ENCODE results near the gene BOD1L1.
"Not testable (repeated sequence)": the region's sequence is repeated elsewhere in the genome, so short reads cannot be mapped to it uniquely, and the experiment has no call there.

The BOD1L1 gene

DNA sequence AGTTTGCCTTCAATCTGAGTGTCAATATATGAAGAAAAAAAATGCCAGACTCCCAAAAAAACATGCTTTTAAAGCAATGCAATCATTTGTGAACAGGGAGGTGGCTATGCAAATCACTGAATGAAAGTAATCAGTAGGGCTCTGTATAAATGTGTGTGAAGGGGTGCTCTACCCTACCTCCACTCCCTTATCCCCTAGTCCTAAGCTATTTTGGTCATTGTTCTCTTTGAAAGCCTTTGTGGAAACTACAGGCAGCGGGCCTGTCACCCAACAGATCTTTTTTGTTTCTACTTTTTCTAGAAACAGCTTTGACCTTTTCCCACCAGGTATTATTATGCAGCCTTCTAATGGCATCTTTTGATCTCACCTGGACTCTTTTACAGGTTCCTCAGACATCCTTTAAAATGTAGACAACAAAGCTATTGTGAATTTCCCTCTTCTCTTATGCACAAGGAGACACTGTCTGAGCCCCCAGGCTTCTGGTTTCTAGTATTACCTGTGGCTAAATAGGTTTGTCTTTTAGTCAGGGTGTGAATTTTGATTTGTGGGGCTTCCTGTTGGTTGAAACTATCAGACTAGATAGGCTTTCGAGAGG, 9.2 kb downstream of the BOD1L1 start:
- DNase-seq: no peak

DNA sequence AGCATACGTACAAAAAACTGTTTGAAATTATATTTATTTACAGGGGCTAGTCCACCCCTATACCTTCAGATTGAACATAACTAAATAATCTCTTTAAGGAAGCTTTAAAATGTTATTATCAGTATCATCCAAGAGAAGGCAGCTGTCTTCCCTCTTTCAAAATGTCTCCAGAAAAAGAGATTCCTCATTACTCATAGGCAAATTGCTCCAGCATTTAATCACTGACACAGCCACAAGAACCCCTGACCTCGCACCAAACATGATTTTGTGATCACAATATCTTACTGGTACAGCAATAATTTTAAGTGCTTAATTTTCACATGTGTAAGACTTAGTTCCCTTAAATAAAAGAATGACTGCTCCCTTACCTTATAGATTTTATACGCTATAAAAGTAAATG, 9.7 kb downstream of the BOD1L1 start:
- DNase-seq: no peak

DNA sequence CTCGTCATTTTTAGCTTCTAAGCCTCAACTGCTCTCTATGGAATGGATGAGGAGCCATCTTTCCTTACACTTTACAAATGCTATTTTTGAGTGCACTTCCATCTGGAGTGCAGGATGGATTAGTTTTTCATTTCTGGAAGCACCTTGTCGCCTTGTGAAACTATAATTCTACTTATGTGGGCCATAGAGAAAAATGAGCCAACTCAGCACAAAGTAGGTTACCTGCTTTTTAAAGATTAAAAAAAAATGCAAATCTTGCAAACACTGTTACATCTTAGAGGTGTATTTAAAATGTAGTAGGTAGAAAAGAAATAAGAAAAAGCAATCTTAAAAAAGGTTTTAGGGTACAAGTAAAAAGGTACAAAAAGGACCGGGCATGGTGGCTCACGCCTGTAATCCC, 10.9 kb downstream of the BOD1L1 start:
- DNase-seq: no peak

DNA sequence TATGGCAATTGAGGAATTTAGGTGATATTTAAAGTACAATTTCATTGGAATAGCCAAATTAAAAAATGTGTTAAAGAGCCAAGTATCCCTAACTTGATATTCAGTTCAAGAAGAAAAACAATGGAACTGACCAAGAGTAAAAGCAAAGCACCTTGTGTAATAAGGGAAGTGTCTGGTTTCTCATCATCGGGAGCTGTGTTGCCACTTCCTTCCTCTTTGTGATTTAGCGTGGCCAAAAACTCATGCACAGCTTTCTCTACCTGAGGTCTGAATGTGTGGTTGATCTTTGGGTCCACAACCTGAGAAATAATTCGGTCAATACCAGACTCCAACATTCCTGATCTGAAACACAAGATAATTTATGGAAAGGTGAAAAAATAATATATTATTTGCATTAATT, 12.4 kb downstream of the BOD1L1 start:
- no peak for DNase-seq

DNA sequence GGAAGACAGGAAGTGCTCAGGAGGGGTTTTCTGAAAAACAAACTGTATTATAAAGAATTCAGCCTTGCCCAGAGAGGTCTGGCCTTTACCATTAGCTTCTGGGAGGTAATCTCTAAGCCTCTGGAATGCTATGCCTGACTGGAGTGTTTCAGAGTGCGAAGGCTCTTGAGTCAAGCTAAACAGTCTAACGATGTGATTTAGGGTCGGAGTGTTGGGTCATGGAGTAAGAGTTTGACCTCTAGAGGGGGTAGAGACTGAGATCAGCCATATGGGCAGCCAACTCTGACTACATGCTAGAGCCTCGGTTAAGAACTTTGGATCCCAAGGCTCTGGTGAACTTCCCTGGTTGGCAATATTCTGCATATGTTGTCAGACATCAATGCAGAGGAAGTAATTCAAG, 15.0 kb downstream of the BOD1L1 start:
- DNase-seq: no peak

DNA sequence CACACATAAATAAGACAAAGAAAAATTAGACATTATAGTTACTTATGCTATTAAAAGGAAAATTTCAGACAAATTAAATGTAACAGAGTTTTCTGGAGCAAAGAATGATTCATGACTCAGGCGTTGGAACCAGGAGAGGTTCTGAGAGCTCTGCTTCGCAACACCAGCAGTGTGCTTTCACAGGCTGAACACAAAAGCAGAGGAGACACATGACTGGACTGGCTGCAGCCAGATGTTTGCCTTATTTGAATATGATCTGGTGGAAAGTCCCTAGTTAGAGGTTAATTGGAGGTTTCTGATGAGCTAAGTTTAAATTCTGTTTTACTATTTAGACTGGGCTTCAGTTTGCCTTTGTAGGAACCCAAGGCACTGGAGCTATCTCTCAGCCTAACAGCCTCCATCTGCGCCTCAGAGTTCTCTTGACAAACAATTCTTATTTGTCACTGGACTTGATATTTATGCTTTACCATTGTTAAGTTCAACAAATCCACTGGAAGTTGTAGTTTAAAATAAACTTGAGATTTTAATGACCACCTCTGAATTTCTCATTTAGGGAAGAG, 16.2 kb downstream of the BOD1L1 start:
- DNase-seq: no peak

DNA sequence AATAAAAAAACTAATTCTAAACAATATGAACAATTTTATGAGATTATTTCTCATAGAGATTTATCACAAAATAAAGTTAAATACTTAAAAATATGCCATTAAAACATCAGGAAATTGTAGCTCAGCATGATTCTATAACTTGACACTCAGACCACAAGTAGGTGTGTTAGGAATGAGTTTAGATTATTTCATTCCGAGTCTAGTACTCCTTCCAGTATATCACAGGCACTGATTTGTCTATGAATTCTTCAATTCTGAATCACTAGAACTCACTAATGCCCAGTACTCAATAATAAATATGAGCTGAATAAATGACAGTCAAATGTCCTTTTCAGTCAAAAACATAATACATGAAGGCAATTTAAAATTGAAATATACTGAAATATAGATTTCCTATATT, 22.2 kb downstream of the BOD1L1 start:
- DNase-seq: no peak

DNA sequence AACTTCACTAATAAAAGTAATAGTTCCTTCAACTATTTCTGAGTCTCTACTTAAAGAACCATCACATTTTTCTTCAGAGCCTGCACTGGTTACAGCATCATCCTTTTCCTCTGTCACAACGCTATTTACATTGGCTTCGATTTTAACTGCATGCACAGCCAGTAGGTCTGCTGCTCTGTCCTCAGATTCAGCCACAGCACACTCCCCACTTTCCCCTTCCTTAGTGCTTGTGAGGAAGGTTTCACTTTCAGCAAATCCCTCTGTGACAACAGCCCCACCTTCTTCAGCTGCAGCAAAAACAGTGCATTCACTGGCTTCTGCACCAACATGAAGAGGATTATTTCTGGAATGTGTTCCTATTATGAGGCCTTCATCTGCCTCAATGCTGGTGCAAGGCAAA, 25.7 kb downstream of the BOD1L1 start:
- no peak for DNase-seq

DNA sequence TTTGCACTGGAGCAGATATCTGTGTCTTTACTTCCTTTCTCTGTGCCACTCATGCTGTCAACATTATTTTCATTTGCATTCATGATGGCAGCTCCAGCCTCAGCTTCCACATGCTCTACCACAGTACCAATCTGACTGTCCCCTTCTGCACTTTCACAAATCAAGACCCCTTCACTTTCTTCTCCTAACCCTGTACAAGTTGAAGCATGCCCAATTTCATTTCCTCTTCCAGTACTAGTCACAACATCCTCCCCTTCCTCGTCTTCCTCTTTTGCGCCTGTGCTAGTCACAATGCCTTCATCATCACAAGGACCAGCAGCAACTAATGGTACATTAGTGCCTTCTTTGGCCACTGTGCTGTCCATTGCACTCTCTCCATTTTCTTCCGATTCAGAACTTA, 26.5 kb downstream of the BOD1L1 start:
- no peak for DNase-seq

DNA sequence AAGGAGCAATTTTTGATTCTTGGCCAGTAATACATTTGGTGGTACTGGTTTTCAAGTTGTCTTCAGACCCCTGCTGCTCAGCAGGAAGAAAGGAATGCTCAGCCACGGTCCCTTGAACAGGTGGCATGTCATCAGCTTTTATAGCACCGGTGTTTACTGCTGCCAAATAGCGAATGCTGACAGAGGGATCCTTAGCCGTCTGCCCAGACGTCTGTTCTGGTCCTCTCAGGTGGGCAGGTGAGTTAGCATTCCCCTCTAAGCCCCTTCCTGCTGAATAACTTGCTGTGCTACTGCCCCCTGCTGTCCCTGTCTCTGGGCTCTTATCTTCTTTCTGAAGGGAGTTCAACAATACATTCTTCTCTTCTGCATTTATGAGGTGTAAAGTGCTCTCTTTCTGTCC, 28.4 kb downstream of the BOD1L1 start:
- no peak for DNase-seq

DNA sequence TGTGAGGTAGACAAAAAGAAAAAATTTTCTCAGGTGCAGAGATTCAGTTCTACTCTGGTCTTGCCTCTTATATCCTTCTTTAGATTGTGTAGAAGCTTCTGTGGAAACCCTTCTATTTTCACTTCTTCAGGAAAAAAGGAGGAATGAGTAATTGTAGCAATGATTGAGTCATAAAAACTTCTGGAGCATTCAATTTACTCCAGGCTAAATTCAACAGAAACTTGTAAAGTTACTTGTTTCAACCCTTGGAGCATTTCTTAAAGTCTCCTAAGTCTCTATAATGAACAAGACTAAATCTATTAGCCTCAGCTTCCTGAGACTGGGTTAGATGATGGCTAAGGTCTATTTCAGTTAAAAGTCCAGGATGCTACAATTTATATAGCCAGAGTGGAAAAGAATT, 29.9 kb downstream of the BOD1L1 start:
- DNase-seq: no peak

DNA sequence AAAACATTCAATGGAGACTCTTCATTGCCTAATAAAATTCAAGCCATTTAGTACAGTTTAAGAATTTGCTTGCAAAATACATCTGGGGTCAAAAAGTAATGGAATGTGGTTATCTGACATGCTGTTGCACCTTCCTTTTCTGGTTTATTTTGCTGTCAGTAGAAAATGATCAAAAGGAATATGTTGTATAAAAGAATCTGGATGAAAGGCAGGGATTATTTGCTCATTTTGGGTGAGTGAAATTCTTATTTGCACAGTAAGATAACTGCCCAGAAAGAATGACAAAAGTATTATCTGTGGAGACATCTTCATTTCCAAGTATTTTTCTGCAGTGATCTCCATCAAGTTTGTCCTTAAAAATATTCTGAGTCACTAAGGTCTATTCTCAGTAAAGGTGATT, 30.4 kb downstream of the BOD1L1 start:
- DNase-seq: no peak

DNA sequence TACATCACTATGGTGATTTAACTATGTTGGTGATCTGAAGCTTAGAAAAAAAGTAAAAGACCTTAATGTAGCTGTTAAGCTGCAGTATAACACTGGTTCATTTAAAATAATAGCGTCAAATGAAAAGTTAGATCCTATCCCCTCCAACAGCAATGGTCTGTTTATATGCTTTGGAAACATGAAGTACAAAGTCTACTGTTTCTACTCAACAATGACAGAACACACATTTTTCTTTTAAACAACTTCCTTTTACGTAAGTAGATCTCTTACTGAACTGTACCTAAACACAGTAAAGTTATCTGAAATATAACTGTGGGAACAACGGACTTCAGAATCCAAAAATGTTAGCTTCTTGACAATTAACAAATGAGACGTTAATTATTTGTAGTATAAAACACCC, 35.3 kb downstream of the BOD1L1 start:
- DNase-seq: no peak

DNA sequence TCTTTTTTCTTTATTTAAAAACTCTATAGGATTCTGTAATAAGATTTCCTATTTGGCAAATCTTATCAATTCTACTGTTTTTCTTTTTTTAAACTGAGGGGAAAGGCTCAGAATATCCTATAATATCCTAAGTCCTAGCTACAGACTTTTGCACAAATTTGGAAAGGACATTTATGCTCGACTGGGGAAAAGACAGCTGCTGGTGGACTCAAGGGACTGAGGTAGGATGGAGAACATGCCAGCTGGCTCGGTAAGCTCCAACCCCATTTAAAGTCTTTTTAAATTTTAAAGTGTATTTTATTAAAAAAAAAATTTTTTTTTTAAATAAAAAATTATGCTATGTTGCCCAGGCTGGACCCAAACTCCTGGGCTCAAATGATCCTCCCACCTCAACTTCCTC, 36.8 kb downstream of the BOD1L1 start:
- no peak for DNase-seq

DNA sequence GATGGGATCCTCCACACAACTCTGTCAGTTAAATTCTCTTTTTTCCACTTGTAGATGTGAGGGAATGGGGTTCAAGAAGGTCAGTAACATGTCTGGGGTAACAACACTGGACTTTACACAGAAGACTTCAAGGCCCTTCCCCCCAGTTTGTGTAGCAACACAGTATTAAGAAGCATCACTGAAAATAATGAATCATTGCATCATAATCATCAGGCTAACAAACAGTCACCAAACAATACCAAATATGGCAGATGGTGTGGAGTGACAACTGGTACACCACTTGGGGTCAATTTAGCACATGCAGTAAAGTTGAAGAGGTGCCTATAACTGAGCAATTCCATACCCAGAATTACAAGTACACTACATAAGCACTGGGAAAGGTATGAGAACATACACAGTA, 38.6 kb downstream of the BOD1L1 start:
- DNase-seq: no peak

DNA sequence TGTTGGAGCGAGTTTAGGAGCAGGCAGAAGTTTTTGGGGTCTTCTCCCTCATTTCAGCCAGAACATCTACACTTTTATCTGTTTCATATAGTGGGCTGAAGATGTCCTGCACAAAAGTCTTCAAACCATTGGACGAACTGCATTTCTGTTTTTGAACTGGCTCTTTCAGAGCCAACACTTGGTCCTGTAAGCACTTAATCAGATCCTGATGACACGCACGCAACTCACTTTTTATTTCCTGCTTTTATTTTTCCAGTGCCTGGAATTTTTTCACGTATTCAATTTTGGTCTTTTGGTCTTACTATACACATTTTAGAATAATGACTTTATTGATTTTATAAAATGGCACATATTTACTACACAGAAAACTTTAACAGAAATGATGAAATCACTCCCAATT, 43.0 kb downstream of the BOD1L1 start:
- DNase-seq: no peak

DNA sequence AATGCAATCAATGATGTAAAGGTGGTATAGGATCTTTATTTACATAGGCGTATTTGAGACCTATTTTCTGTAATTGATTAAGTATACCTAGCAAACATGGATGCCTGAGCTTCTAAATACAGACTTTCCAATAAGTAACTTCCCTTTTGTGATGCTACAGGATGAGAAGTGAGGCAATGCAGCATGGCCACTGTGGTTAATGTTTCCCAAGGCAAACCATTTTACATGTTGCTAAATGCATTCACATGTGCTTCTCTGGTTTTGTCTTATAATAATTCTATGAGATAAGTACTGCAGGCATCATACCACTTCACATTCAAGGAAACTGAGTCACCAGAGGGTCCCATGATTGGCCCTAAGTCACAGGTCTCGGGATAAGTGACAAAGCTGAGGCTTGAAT, 47.5 kb downstream of the BOD1L1 start:
- DNase-seq: no peak

DNA sequence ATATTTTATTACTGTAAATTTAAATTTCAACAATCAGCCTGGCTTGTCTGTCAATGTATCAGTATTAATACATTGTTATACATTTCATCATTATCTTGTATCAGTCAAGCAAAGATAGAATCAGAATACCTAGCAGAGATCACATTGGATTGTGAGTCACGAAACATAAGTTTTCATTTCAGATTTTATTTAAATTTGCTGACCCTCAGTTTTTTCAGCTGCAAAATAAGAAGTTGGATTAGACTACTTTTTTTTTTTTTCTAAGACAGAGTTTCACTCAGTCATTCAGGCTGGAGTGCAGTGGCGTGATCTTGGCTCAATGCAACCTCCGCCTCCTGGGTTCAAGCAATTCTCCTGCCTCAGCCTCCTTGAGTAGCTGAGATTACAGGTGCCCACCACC, 49.9 kb downstream of the BOD1L1 start:
- no peak for DNase-seq

DNA sequence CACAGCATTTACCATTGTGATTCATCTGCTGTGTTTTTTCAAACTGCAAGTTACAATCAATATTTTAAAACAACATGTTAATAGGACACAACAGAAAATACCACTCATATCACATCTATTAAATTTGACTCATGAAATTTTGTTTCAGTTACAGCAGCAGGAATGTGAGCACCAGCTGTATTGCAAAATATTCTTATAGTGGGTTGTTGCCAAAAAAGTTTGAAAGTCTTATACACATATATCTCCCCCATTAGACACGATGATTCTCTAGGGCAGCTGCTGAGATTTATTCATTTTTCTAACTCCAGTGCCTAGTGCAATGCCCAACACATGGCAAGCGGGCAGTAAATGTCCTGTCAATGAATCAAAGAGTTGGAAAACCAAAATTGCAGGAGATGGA, 56.6 kb downstream of the BOD1L1 start:
- DNase-seq: no peak

DNA sequence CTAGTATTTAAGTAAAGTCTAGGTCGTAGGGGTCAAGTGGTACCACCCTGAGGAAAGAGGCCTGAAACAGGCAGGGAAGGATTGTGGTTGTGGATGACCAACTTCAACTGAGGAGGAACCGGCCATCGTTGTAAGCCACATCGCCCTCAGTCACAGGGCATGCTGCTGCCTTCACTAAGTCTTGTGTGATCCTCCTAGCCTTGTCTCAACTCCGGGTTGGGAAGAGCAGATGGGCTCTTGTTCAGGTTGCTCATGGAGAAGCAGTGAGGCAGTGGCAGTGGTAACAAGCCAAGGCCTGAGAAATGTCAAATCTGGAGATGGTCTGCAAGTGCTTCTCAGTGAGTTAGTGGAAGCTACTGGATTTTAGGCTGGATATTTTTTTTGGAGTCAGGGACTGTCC, 60.4 kb downstream of the BOD1L1 start:
- no peak for DNase-seq

DNA sequence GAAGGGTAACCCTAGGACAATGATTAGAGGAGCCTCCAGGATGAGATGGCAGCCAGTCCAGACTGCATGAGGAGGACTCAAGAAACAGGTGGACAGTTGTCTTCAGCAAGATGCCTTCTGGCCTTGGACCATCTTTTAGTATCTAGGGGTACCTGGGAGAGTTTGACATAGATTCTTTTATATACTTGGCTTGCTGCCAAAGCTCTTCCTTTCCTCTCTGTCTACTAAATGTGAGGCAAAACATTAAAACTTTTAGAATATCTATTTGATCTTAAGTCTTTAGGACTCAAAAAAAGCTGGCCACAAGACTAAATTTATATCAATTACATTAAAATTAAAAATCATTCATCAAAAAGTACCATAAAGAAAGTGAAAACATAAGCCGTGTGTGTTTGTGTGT, 64.6 kb downstream of the BOD1L1 start:
- no peak for DNase-seq

DNA sequence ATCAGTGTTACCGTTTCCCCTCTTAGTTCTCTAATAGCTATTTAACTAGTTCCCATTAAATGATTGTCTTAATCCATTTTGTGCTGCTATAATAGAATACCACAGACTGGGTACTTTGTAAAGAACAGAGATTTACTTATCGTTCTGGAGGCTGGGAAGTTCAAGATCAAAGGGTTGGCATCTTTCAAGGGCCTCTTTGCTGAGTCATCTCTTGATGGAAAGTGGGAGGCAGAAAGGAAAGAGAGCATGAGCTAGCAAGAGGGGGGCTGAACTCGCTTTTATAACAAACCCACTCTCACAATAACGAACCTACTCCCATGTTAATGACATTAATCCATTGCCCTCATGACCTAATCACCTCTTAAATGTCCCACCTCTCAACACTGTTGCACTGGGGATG, 65.9 kb downstream of the BOD1L1 start:
- no peak for DNase-seq

DNA sequence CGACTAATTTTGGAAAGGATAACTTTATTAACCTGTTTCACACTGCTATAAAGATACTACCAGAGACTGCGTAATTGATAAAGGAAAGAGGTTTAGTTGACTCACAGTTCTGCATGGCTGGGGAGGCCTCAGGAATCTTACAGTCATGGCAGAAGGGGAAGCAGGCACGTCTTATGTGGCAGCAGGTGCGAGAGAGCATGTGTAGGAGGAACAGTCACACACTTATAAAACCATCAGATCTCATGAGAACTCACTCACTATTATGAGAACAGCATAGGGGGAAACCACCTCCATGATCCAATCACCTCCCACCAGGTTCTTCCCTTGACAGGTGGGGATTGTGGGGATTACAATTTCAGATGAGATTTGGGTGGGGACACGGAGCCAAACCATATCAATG, 67.4 kb downstream of the BOD1L1 start:
- not testable (repeated sequence) for DNase-seq

DNA sequence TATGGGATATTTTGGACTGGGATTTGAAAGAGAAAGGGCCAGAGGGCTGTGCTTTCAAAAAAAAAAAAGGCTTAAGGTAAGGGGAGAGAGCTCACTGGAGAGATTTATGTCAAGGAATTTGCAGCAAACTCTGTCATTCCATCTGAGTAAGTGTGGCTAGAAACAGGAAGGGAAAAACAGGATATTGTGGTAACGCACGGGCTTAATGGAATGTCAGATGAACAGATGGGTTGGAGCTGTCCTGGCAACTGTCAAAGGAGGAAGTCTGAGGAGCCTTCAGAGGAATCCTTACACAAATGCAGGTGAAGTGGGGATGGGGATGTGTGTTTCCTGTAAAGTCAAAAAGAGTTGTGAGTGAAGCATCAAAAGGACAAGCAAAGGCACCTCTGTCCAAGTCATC, 68.1 kb downstream of the BOD1L1 start:
- DNase-seq: no peak

DNA sequence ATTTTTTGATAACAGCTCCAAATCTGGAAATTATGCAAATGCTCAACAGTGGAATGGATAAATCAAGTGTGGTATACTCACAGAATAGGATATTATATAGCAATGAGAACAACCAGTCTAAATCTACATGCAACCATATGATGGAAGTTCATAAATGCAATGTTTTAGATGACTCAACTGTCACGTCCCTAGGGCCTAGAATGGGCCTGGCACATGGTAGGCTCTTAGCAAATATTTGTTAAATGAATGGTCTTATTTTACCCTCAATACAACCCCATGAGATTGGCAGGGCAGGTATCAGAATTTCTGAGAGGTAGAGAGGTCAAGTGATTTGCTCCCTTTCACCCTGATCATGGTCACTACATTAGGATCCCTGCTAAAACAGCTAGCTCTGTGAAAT, 68.6 kb downstream of the BOD1L1 start:
- no peak for DNase-seq

DNA sequence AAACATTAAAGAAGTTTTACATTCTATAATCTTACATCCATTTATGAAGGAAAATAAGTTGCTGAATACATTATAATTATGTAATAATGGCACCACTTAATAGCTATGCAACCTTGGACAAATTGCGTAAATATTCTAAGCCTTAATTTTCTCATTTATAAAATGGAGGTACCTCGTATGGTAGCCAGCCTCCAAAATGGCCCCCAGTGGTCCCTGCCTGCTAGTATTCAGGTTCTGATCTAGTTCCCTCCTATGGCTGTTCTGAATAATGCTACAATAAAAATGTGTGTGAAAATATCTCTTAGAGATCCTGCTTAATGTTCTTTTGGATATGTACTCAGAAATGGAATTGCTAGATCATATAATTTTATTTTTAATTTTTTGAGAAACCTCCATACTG, 72.2 kb downstream of the BOD1L1 start:
- DNase-seq: no peak

Measured in right hindlimb (tissue), 1 donor.